Loucy (cell line): Measurements from ENCODE around the gene TFAP2D.

ENCODE experiments used
- EZH2phosphoT487 ChIP-seq: fragments of 200-600 bp; IDR thresholded peaks from 2 replicates; pipeline ENCODE4 v1.6.1; 2018; ENCODE audit warnings: antibody characterized with exemption, mild to moderate bottlenecking, moderate library complexity, borderline replicate concordance
- TF ChIP-seq, protein P1 (sequence below): fragments of 200-600 bp; sonication (generic); conservative IDR thresholded peaks from 2 replicates; pipeline ENCODE4 v1.5.1; 2014; ENCODE audit warnings: mild to moderate bottlenecking, antibody characterized with exemption, low read length

DNA sequence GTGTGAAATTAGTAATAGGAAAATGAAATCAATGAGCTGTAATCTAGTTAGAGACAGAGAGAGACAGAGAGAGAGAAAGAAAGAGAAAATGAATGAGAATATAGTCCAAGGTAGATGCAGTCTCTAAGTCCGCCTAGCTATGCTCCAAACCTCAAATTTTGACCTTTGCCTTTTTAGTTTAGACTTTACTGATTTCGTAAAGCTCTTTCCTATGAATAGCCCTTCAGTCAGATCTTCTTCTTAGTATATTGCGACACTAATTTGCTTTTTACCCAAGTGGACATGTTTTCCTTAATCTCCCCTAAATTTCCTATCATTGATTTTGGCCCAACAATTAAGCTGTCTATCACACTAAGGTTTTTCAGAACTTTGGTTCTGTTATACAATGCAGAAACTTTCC is 49.5 kb downstream of the TFAP2D start:
- TF ChIP-seq, protein P1, sequence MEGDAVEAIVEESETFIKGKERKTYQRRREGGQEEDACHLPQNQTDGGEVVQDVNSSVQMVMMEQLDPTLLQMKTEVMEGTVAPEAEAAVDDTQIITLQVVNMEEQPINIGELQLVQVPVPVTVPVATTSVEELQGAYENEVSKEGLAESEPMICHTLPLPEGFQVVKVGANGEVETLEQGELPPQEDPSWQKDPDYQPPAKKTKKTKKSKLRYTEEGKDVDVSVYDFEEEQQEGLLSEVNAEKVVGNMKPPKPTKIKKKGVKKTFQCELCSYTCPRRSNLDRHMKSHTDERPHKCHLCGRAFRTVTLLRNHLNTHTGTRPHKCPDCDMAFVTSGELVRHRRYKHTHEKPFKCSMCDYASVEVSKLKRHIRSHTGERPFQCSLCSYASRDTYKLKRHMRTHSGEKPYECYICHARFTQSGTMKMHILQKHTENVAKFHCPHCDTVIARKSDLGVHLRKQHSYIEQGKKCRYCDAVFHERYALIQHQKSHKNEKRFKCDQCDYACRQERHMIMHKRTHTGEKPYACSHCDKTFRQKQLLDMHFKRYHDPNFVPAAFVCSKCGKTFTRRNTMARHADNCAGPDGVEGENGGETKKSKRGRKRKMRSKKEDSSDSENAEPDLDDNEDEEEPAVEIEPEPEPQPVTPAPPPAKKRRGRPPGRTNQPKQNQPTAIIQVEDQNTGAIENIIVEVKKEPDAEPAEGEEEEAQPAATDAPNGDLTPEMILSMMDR = no peak
- TF ChIP-seq EZH2phosphoT487 = no peak
